Liver (tissue), 9 donors: ENCODE measurements around the gene CASP10. TPM values are rescaled to one million over a fixed set of nuclear protein-coding genes. Genes with fewer than 3 reads are reported as not detected.

Experiments
- DNase-seq: peaks from one replicate; pipeline ENCODE4 v3.0.0-alpha.2; 2017; ENCODE audit warnings: low spot score
- H3K27ac ChIP-seq, 2 donors: one replicate each; pipeline ENCODE4 v1.7.0; 2013; ENCODE audit warnings: inconsistent platforms in 2 of 2, low read length in 2 of 2, control low read depth in 1 of 2, low read depth in 1 of 2, mild to moderate bottlenecking in 1 of 2
- H3K27me3 ChIP-seq, 4 donors: one replicate each; pipeline versions ENCODE4 v1.6.1 to v1.7.0; 2013; ENCODE audit warnings: low read length in 3 of 4, inconsistent platforms in 1 of 4, mild to moderate bottlenecking in 1 of 4, moderate library complexity in 1 of 4; ENCODE audit not compliant: control insufficient read depth in 4 of 4, insufficient read depth in 4 of 4
- H3K36me3 ChIP-seq, 4 donors: one replicate each; pipeline versions ENCODE4 v1.6.1 to v1.7.0; 2013; ENCODE audit warnings: low read length in 3 of 4, mild to moderate bottlenecking in 3 of 4, low read depth in 1 of 4, moderate library complexity in 1 of 4; ENCODE audit not compliant: control insufficient read depth in 4 of 4, insufficient read depth in 3 of 4
- H3K4me1 ChIP-seq, 4 donors: one replicate each; pipeline versions ENCODE4 v1.6.1 to v1.7.0; 2013; ENCODE audit warnings: low read length in 3 of 4, mild to moderate bottlenecking in 3 of 4, moderate library complexity in 1 of 4; ENCODE audit not compliant: control insufficient read depth in 4 of 4, insufficient read depth in 4 of 4
- H3K4me3 ChIP-seq, 3 donors: one replicate each; pipeline versions ENCODE4 v1.6.1 to v1.7.0; 2013; ENCODE audit warnings: low read length in 3 of 3, control low read depth in 1 of 3, low read depth in 1 of 3, mild to moderate bottlenecking in 1 of 3
- H3K9ac ChIP-seq, 2 donors: one replicate each; pipeline ENCODE4 v1.7.0; 2013; ENCODE audit warnings: low read length in 2 of 2, mild to moderate bottlenecking in 2 of 2, moderate library complexity in 2 of 2, control low read depth in 1 of 2, low read depth in 1 of 2
- H3K9me3 ChIP-seq, 4 donors: one replicate each; pipeline versions ENCODE4 v1.6.1 to v1.7.0; 2013; ENCODE audit warnings: low read length in 3 of 4; ENCODE audit not compliant: control insufficient read depth in 4 of 4
- EGR1 ChIP-seq, 2 donors: IDR thresholded peaks; 2 replicates each; pipeline ENCODE4 v1.6.1; 2016 to 2018; ENCODE audit warnings: antibody characterized with exemption in 2 of 2, low read depth in 2 of 2
- FOXA1 ChIP-seq: IDR thresholded peaks from 2 replicates; pipeline ENCODE4 v1.6.1; 2016; ENCODE audit warnings: antibody characterized with exemption
- FOXA2 ChIP-seq: IDR thresholded peaks from 2 replicates; pipeline ENCODE4 v1.6.1; 2016; ENCODE audit warnings: antibody characterized with exemption
- GABPA ChIP-seq, 2 donors: IDR thresholded peaks in 1 of 2; conservative IDR thresholded peaks in 1 of 2; 2 replicates each; pipeline ENCODE4 v1.6.1; 2016; ENCODE audit warnings: antibody characterized with exemption in 2 of 2, mild to moderate bottlenecking in 1 of 2, moderate library complexity in 1 of 2
- HNF4A ChIP-seq, 2 donors: conservative IDR thresholded peaks; 2 replicates each; pipeline ENCODE4 v1.6.1; 2016; ENCODE audit warnings: antibody characterized with exemption in 2 of 2, mild to moderate bottlenecking in 2 of 2
- HNF4G ChIP-seq: IDR thresholded peaks from 2 replicates; pipeline ENCODE4 v1.6.1; 2016; ENCODE audit warnings: antibody characterized with exemption
- JUND ChIP-seq, 2 donors: IDR thresholded peaks; 2 replicates each; pipeline ENCODE4 v1.6.1; 2016; ENCODE audit warnings: antibody characterized with exemption in 2 of 2
- RAD21 ChIP-seq, 2 donors: IDR thresholded peaks; 2 replicates each; pipeline ENCODE4 v1.6.1; 2016; ENCODE audit warnings: antibody characterized with exemption in 2 of 2, mild to moderate bottlenecking in 2 of 2
- RXRA ChIP-seq, 2 donors: IDR thresholded peaks; 2 replicates each; pipeline ENCODE4 v1.6.1; 2017 to 2018; ENCODE audit warnings: antibody characterized with exemption in 2 of 2, mild to moderate bottlenecking in 1 of 2
- SP1 ChIP-seq: IDR thresholded peaks from 2 replicates; pipeline ENCODE4 v1.6.1; 2018; ENCODE audit warnings: antibody characterized with exemption, mild to moderate bottlenecking
- TAF1 ChIP-seq: conservative IDR thresholded peaks from 2 replicates; pipeline ENCODE4 v1.6.1; 2016; ENCODE audit warnings: antibody characterized with exemption, mild to moderate bottlenecking
- YY1 ChIP-seq: IDR thresholded peaks from 2 replicates; pipeline ENCODE4 v1.6.1; 2016; ENCODE audit warnings: antibody characterized with exemption, mild to moderate bottlenecking
- WGBS: extraction: QIAGEN DNeasy Blood & Tissue Kit; methylation state at CpG from one replicate; pipeline ENCODE4 v1.1.7; 2013; 5-methylcytosine and 5-hydroxymethylcytosine counted together
- polyA plus RNA-seq, 2 donors: library from polyadenylated mRNA; stranded (reverse) in 1 of 2; unstranded in 1 of 2; fragments of 200-250 nt in 1 of 2; fragments of >200 nt in 1 of 2; fragmentation: Nextera tagmentation in 1 of 2; extraction: Ambion mirVana in 1 of 2; gene quantifications; one replicate each; pipeline versions ENCODE4 v1.2.1 to v1.2.3, GENCODE V29; 2013 to 2015
- total RNA-seq, 2 donors: library from RNA; depleted of rRNA; stranded (reverse); fragments of >200 nt; gene quantifications; one replicate each; pipeline ENCODE4 v1.2.3, GENCODE V29; 2014
- TF ChIP-seq, protein P1 (sequence below): IDR thresholded peaks from 2 replicates; pipeline ENCODE4 v1.6.1; 2016; ENCODE audit warnings: antibody characterized with exemption, mild to moderate bottlenecking
- TF ChIP-seq, protein P2 (sequence below): IDR thresholded peaks from 2 replicates; pipeline ENCODE4 v1.6.1; 2016; ENCODE audit warnings: antibody characterized with exemption
- TF ChIP-seq, protein P3 (sequence below): fragments of 150-350 bp; IDR thresholded peaks from 2 replicates; pipeline ENCODE4 v1.5.1; 2017; ENCODE audit warnings: improper control_type of control experiment, low read depth, low read length; ENCODE audit not compliant: missing input control
- TF ChIP-seq, protein P4 (sequence below): IDR thresholded peaks from 2 replicates; pipeline ENCODE4 v1.6.1; 2016; ENCODE audit warnings: antibody characterized with exemption
- TF ChIP-seq, protein P5 (sequence below): IDR thresholded peaks from 2 replicates; pipeline ENCODE4 v1.6.1; 2016; ENCODE audit warnings: antibody characterized with exemption
- donor health status: healthy.
- donor health status: healthy.
- donor health status: healthy.
- donor health status: healthy.
- donor health status: healthy.

Gene CASP10
- total and polyA plus RNA-seq, 4 donors, result 2.2 to 13.6 (median 5.6) TPM

DNA sequence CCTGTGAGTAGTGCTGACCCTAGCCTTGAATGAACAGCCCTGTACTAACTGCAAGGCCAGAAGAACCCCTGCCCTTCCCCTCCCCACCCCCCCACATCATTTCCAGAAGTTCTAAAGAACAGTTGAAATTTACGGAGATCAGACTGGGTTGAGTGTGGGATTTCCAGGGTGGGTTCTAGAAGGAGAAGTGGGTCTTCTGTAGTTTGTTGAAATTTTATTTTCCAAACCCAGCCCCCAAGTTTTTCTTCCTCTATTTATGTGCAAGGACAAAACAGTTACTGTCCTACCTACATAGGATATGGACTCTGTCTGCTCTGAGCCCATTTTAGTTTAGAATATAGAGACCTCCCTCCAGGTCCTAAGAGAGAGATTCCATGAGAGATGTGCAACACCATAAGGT is 26.3 kb upstream of the CASP10 start:
- no peak overlapping the region for H3K9ac ChIP-seq
- no peaks in the 10 kb centered on the region for H3K9me3 ChIP-seq
- TF ChIP-seq TAF1 (no peak), GABPA (IDR thresholded peaks at IDR 0.05 in 1 of 2, conservative IDR thresholded peaks at IDR 0.05 in 1 of 2) (no peak), HNF4G (no peak), RAD21 (IDR thresholded peaks at IDR 0.05) (no peak), JUND (IDR thresholded peaks at IDR 0.05) (no peak), FOXA1 (no peak), SP1 (no peak), FOXA2 (no peak), RXRA (IDR thresholded peaks at IDR 0.05) (no peak), EGR1 (IDR thresholded peaks at IDR 0.05; ENCODE audit: low read depth in 2 of 2) (no peak), HNF4A (conservative IDR thresholded peaks at IDR 0.05) (no peak), YY1 (no peak)
- TF ChIP-seq, protein P1, sequence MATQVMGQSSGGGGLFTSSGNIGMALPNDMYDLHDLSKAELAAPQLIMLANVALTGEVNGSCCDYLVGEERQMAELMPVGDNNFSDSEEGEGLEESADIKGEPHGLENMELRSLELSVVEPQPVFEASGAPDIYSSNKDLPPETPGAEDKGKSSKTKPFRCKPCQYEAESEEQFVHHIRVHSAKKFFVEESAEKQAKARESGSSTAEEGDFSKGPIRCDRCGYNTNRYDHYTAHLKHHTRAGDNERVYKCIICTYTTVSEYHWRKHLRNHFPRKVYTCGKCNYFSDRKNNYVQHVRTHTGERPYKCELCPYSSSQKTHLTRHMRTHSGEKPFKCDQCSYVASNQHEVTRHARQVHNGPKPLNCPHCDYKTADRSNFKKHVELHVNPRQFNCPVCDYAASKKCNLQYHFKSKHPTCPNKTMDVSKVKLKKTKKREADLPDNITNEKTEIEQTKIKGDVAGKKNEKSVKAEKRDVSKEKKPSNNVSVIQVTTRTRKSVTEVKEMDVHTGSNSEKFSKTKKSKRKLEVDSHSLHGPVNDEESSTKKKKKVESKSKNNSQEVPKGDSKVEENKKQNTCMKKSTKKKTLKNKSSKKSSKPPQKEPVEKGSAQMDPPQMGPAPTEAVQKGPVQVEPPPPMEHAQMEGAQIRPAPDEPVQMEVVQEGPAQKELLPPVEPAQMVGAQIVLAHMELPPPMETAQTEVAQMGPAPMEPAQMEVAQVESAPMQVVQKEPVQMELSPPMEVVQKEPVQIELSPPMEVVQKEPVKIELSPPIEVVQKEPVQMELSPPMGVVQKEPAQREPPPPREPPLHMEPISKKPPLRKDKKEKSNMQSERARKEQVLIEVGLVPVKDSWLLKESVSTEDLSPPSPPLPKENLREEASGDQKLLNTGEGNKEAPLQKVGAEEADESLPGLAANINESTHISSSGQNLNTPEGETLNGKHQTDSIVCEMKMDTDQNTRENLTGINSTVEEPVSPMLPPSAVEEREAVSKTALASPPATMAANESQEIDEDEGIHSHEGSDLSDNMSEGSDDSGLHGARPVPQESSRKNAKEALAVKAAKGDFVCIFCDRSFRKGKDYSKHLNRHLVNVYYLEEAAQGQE, result no peak
- TF ChIP-seq, protein P2, sequence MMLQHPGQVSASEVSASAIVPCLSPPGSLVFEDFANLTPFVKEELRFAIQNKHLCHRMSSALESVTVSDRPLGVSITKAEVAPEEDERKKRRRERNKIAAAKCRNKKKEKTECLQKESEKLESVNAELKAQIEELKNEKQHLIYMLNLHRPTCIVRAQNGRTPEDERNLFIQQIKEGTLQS, result no peak
- TF ChIP-seq, protein P3, sequence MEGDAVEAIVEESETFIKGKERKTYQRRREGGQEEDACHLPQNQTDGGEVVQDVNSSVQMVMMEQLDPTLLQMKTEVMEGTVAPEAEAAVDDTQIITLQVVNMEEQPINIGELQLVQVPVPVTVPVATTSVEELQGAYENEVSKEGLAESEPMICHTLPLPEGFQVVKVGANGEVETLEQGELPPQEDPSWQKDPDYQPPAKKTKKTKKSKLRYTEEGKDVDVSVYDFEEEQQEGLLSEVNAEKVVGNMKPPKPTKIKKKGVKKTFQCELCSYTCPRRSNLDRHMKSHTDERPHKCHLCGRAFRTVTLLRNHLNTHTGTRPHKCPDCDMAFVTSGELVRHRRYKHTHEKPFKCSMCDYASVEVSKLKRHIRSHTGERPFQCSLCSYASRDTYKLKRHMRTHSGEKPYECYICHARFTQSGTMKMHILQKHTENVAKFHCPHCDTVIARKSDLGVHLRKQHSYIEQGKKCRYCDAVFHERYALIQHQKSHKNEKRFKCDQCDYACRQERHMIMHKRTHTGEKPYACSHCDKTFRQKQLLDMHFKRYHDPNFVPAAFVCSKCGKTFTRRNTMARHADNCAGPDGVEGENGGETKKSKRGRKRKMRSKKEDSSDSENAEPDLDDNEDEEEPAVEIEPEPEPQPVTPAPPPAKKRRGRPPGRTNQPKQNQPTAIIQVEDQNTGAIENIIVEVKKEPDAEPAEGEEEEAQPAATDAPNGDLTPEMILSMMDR, result no peak
- TF ChIP-seq, protein P4, sequence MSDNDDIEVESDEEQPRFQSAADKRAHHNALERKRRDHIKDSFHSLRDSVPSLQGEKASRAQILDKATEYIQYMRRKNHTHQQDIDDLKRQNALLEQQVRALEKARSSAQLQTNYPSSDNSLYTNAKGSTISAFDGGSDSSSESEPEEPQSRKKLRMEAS, result no peak
- peaks cover 10 to 66% (median 62%) of the 10 kb centered on the region in 4 donors for H3K36me3 ChIP-seq
- no peak overlapping the region for H3K4me3 ChIP-seq
- peaks cover 0 to 8% (median 3%) of the 10 kb centered on the region in 4 donors for H3K4me1 ChIP-seq
- no peak overlapping the region for H3K27ac ChIP-seq
- no peaks in the 10 kb centered on the region for H3K27me3 ChIP-seq
- DNase-seq, result peak; percentile 6
- WGBS, result 47% methylated on average over 1 of the region's 1 CpG

DNA sequence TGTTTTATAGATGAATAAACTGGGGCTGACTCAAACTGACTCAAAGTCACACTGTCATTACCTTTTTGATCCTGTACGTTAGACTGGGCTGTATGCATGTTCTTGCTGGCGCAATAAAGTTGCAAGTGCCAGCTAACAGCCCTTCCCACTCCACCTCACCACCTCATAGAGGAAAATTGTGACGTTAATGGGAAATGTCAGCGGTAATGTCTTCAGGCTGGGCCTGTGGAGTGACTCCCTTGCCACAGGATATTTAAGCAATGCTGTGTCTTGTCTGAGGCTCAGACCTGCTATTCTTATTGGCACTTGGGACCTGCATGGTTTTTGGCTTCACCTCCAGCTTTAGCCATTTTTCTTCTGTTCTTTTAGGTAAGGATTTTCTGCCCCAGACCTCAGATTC is 25.2 kb upstream of the CASP10 start:
- H3K27ac ChIP-seq, result peak overlapping the region; percentile 1 to 62
- WGBS, result 51% methylated on average over 4 of the region's 4 CpGs
- H3K4me1 ChIP-seq, result peaks cover 0 to 8% (median 2%) of the 10 kb centered on the region in 4 donors
- H3K9me3 ChIP-seq, result no peaks in the 10 kb centered on the region
- DNase-seq, result no peak
- peaks cover 7 to 73% (median 64%) of the 10 kb centered on the region in 4 donors for H3K36me3 ChIP-seq
- H3K27me3 ChIP-seq, result no peaks in the 10 kb centered on the region
- no peak overlapping the region for H3K9ac ChIP-seq
- no peak overlapping the region for H3K4me3 ChIP-seq
- TF ChIP-seq TAF1 (no peak), RAD21 (IDR thresholded peaks at IDR 0.05) (no peak), HNF4G (no peak), HNF4A (conservative IDR thresholded peaks at IDR 0.05) (no peak), JUND (IDR thresholded peaks at IDR 0.05) (no peak), SP1 (no peak), YY1 (no peak), FOXA2 (no peak)
- TF ChIP-seq, protein P3, result no peak
- TF ChIP-seq, protein P1, result no peak
- TF ChIP-seq, protein P2, result no peak
- TF ChIP-seq, protein P5, sequence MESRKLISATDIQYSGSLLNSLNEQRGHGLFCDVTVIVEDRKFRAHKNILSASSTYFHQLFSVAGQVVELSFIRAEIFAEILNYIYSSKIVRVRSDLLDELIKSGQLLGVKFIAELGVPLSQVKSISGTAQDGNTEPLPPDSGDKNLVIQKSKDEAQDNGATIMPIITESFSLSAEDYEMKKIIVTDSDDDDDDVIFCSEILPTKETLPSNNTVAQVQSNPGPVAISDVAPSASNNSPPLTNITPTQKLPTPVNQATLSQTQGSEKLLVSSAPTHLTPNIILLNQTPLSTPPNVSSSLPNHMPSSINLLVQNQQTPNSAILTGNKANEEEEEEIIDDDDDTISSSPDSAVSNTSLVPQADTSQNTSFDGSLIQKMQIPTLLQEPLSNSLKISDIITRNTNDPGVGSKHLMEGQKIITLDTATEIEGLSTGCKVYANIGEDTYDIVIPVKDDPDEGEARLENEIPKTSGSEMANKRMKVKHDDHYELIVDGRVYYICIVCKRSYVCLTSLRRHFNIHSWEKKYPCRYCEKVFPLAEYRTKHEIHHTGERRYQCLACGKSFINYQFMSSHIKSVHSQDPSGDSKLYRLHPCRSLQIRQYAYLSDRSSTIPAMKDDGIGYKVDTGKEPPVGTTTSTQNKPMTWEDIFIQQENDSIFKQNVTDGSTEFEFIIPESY, result no peak
